ENCODE data around the gene OR6C2. TPM values are rescaled to one million over a fixed set of nuclear protein-coding genes. Genes with fewer than 3 reads are reported as not detected.
"Not testable (repeated sequence)": the region's sequence is repeated elsewhere in the genome, so short reads cannot be mapped to it uniquely, and the experiment has no call there.

The OR6C2 gene
- total RNA-seq, 1 donor from 2014 or later, result not detected

- DNase-seq, result no peak
Measured at GRCh38 chr12:55472264-55472663, 28.4 kb downstream of the OR6C2 start.

DNA sequence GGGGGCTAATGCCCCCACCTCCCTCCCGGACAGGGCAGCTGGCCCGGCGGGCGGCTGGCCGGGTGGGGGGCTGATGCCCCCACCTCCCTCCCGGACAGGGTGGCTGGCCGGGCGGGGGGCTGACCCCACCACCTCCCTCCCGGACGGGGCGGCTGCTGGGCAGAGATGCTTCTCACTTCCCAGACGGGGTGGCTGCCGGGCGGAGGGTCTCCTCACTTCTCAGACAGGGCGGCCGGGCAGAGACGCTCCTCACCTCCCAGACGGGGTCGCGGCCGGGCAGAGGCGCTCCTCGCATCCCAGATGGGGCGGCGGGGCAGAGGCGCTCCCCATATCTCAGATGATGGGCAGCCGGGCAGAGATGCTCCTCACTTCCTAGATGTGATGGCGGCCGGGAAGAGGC is 35.3 kb downstream of the OR6C2 start:
- not testable (repeated sequence) for DNase-seq

- DNase-seq, result not testable (repeated sequence)
Measured at GRCh38 chr12:55484284-55484683, 40.4 kb downstream of the OR6C2 start.

- no peak for DNase-seq
Measured at GRCh38 chr12:55492078-55492477, 48.2 kb downstream of the OR6C2 start, which contains the start of gene OR6C68. OR6C68 (plus strand) TSS chr12:55492378; CDS start chr12:55492378, 0 bp downstream.

- DNase-seq, result no peak
Measured at GRCh38 chr12:55495490-55495889, 51.6 kb downstream of the OR6C2 start.

GRCh38 chr12:55499231-55499630 is 55.4 kb downstream of the OR6C2 start:
- no peak for DNase-seq

DNA sequence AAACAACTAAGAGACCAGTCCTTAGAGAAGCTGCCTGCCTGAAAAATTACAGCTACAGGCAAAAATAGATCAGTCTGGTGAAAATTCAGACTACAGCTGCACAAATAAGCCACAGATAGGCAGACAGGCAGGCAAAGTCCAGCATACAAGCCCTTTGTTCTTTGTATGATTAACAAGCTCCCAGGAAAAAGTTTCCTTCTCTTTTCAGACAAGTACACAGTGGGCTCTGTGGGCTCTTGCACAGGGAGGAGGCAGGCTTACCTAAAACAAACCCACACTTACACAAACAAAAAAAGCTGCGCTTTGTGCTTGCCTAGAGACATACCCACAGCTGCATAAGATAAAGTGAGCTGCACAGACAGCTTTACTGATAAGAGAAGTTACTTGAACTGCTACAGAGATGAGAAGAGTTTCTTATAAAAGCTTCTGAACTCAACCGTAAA is 56.0 kb downstream of the OR6C2 start:
- no peak for DNase-seq

DNA sequence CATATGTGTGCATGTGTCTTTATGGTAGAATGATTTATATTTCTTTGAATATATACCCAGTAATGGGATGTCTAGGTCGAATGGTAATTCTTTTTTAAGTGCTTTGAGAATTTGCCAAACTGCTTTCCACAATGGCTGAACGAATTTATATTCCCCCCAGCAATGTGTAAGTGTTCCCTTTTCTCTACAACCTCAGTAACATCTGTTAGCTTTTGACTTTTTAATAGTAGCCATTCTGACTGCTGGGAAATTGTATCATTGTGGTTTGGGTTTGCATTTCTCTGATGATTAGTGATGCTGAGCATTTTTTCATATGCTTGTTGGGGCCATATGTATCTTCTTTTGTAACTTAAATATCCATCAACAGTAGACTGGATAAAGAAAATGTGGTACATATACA is 57.7 kb downstream of the OR6C2 start:
- DNase-seq, result no peak

Other genes with a start within 250 kb of the OR6C2 start
- gene OR10A7, start 223.1 kb upstream of the OR6C2 start, total RNA-seq, result not detected
- gene OR6C74, start 199.5 kb upstream of the OR6C2 start, total RNA-seq, result not detected
- gene OR6C6, start 147.5 kb upstream of the OR6C2 start, total RNA-seq, result not detected
- not detected for gene OR6C1, start 129.7 kb upstream of the OR6C2 start, total RNA-seq
- not detected for gene OR6C3, start 113.3 kb upstream of the OR6C2 start, total RNA-seq
- gene OR6C75, start 81.1 kb upstream of the OR6C2 start, total RNA-seq, result not detected
- not detected for gene OR6C65, start 43.5 kb upstream of the OR6C2 start, total RNA-seq
- not detected for gene OR6C76, start 17.8 kb upstream of the OR6C2 start, total RNA-seq
- gene OR6C70, start 26.1 kb downstream of the OR6C2 start, total RNA-seq, result not detected
- not detected for gene OR6C68, start 48.3 kb downstream of the OR6C2 start, total RNA-seq
- not detected for gene OR6C4, start 105.5 kb downstream of the OR6C2 start, total RNA-seq
- gene OR2AP1, start 128.4 kb downstream of the OR6C2 start, total RNA-seq, result not detected
- gene OR10P1, start 192.8 kb downstream of the OR6C2 start, total RNA-seq, result not detected